Stomach smooth muscle (tissue), 2 donors: ENCODE data around the gene GDPD3.

Experiments used
- H3K27ac ChIP-seq: one replicate; pipeline ENCODE4 v1.7.0; 2013; ENCODE audit warnings: mild to moderate bottlenecking, low read length, inconsistent platforms
- H3K27me3 ChIP-seq, 2 donors: one replicate each; pipeline ENCODE4 v1.7.0; 2013; ENCODE audit warnings: low read length in 2 of 2; ENCODE audit not compliant: insufficient read depth in 2 of 2, control insufficient read depth in 1 of 2
- H3K36me3 ChIP-seq, 2 donors: one replicate each; pipeline ENCODE4 v1.7.0; 2013; ENCODE audit warnings: low read length in 2 of 2; ENCODE audit not compliant: control insufficient read depth in 2 of 2, insufficient read depth in 2 of 2
- H3K4me1 ChIP-seq: one replicate; pipeline ENCODE4 v1.7.0; 2013; ENCODE audit warnings: low read length; ENCODE audit not compliant: control insufficient read depth, insufficient read depth
- H3K4me3 ChIP-seq, 2 donors: one replicate each; pipeline ENCODE4 v1.7.0; 2013; ENCODE audit warnings: low read length in 2 of 2
- H3K9ac ChIP-seq, 2 donors: one replicate each; pipeline ENCODE4 v1.7.0; 2013; ENCODE audit warnings: low read length in 2 of 2, mild to moderate bottlenecking in 1 of 2
- H3K9me3 ChIP-seq, 2 donors: one replicate each; pipeline ENCODE4 v1.7.0; 2013; ENCODE audit warnings: low read length in 2 of 2; ENCODE audit not compliant: control insufficient read depth in 2 of 2
- donor health status: healthy.
- donor health status: Pancreatic carcinoma.

Gene GDPD3, protein sequence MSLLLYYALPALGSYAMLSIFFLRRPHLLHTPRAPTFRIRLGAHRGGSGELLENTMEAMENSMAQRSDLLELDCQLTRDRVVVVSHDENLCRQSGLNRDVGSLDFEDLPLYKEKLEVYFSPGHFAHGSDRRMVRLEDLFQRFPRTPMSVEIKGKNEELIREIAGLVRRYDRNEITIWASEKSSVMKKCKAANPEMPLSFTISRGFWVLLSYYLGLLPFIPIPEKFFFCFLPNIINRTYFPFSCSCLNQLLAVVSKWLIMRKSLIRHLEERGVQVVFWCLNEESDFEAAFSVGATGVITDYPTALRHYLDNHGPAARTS

GRCh38 chr16:30113031-30113710, at the start of gene GDPD3:
Gene GDPD3 (minus strand): TSS chr16:30113537. CDS start chr16:30113478, 59 bp downstream.
- peaks cover 18 to 29% of the 10 kb centered on the region in 2 donors for H3K36me3 ChIP-seq
- no peak within 1 kb of the TSS for H3K4me3 ChIP-seq
- H3K9me3 ChIP-seq: no peaks in the 10 kb centered on the region
- H3K4me1 ChIP-seq: peaks cover 5% of the 10 kb centered on the region
- H3K27me3 ChIP-seq: no peaks in the 10 kb centered on the region
- H3K27ac ChIP-seq: no peak within 1 kb of the TSS
- no peak within 1 kb of the TSS for H3K9ac ChIP-seq

GRCh38 chr16:30157214-30157613, 43.9 kb upstream of the GDPD3 start:
- Histone ChIP-seq H3K4me3 (no peak overlapping the region), H3K27ac (no peak overlapping the region), H3K36me3 (no peaks in the 10 kb centered on the region), H3K9ac (no peak overlapping the region), H3K27me3 (no peaks in the 10 kb centered on the region), H3K4me1 (no peaks in the 10 kb centered on the region), H3K9me3 (no peaks in the 10 kb centered on the region)

DNA sequence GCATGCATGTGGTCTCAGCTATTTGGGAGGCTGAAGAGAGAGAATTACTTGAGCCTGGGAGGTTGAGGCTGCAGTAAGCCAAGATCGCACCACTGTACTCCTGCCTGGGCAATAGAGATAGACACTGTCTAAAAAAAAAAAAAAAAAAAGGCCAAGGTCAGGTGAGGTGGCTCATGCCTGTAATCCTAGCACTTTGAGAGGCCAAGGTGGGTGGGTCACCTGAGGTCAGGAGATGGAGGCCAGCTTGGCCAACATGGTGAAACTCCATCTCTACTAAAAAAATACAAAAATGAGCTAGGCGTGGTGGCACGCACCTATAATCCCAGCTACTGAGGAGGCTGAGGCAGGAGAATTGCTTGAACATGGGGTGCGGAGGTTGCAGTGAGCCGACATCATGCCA, 41.9 kb upstream of the GDPD3 start:
- Histone ChIP-seq H3K36me3 (no peaks in the 10 kb centered on the region), H3K9ac (no peak overlapping the region), H3K4me1 (no peaks in the 10 kb centered on the region), H3K27me3 (no peaks in the 10 kb centered on the region), H3K4me3 (no peak overlapping the region), H3K9me3 (no peaks in the 10 kb centered on the region), H3K27ac (no peak overlapping the region)

GRCh38 chr16:30152517-30152916, 39.2 kb upstream of the GDPD3 start:
- H3K4me3 ChIP-seq: no peak overlapping the region
- H3K9ac ChIP-seq: no peak overlapping the region
- no peaks in the 10 kb centered on the region for H3K36me3 ChIP-seq
- no peak overlapping the region for H3K27ac ChIP-seq
- peaks cover 0 to 3% of the 10 kb centered on the region in 2 donors for H3K9me3 ChIP-seq
- H3K27me3 ChIP-seq: no peaks in the 10 kb centered on the region
- H3K4me1 ChIP-seq: no peaks in the 10 kb centered on the region

GRCh38 chr16:30151091-30151490, 37.8 kb upstream of the GDPD3 start:
- Histone ChIP-seq H3K27me3 (no peaks in the 10 kb centered on the region), H3K9me3 (peaks cover 0 to 3% of the 10 kb centered on the region in 2 donors), H3K27ac (no peak overlapping the region), H3K4me1 (no peaks in the 10 kb centered on the region), H3K4me3 (no peak overlapping the region), H3K9ac (no peak overlapping the region), H3K36me3 (no peaks in the 10 kb centered on the region)

DNA sequence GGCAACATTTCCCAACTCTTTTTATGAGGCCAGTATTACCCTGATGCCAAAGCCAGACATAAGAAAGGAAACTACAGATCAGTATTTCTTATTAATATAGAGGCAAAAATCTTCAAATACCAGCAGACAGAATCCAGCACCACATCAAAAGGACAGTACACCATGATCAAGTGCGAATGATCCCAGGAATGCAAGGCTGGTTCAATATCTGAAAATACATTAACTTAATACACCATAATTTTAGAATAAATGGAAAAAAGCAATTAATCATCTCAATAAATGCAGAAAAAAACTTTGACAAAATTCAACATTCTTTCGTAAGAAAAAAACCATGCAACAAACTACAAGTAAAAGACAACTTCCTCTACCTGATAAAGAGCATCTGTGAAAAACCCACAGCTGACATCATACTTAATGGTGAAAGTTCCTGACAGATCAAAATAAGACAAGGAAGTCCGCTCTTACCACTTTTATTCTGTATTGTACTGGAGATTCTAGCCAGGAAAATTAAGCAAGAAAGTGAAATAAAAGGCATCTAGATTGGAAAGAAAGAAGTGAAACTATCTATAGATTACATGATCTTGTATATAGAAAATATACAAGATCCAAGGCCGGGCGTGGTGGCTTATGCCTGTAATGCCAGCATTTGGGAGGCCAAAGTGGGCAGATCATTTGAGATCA, 36.1 kb upstream of the GDPD3 start:
- no peaks in the 10 kb centered on the region for H3K27me3 ChIP-seq
- H3K4me1 ChIP-seq: no peaks in the 10 kb centered on the region
- H3K9ac ChIP-seq: no peak overlapping the region
- H3K36me3 ChIP-seq: no peaks in the 10 kb centered on the region
- no peak overlapping the region for H3K4me3 ChIP-seq
- H3K9me3 ChIP-seq: peaks cover 0 to 3% of the 10 kb centered on the region in 2 donors
- H3K27ac ChIP-seq: no peak overlapping the region

DNA sequence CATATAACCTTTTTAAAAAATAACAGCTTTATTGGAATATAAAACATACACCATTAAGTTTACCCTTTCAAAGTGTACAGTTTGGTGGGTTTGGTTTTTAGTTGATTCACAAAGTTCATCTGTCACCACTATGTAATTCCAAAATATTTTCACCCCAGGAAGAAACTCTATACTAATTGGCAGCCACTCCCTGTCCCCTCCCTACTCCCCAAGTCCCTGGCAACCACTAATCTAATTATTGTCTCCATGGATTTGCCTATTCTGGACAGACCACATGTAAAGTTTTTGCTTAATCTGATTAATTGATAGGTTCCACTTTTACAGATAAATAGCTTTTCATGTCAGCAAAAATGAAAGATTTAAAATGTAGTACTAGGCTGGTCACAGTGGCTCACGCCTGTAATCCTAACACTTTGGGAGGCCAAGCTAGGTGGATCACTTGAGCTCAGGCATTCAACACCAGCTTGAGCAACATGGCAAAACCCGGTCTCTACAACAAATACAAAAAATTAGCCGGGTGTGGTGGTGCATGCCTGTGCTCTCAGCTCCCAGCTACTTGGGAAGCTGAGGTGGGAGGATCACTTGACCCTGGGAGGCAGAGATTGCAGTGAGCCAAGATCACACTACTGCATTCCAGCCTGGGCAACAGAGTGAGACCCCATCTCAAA, 34.6 kb upstream of the GDPD3 start:
- Histone ChIP-seq H3K9ac (no peak overlapping the region), H3K27me3 (no peaks in the 10 kb centered on the region), H3K36me3 (no peaks in the 10 kb centered on the region), H3K9me3 (peaks cover 0 to 3% of the 10 kb centered on the region in 2 donors), H3K4me3 (no peak overlapping the region), H3K4me1 (no peaks in the 10 kb centered on the region), H3K27ac (no peak overlapping the region)

DNA sequence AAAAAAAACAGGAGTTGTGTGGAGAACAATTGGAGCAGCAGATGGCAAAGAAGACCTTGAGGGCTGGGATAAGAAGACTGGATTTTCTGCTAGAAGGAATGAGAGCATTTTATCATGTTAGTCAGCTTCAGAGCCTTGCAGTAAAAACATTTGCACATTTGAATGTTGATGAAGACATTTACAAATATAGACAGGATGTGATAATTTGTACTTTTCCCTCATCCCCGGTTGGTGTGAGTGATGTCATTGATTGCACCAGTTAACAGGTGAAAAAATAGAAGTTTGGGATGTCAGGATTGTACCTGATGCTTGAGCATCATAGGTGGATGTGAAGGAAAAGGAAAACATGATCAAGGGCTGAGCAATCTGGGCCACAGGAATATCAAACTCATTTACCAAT, 32.3 kb upstream of the GDPD3 start:
- Histone ChIP-seq H3K9me3 (peaks cover 0 to 3% of the 10 kb centered on the region in 2 donors), H3K27ac (no peak overlapping the region), H3K4me3 (no peak overlapping the region), H3K36me3 (no peaks in the 10 kb centered on the region), H3K27me3 (no peaks in the 10 kb centered on the region), H3K4me1 (no peaks in the 10 kb centered on the region), H3K9ac (no peak overlapping the region)

GRCh38 chr16:30144917-30145316, 31.6 kb upstream of the GDPD3 start:
- H3K9ac ChIP-seq: no peak overlapping the region
- H3K9me3 ChIP-seq: peaks cover 0 to 3% of the 10 kb centered on the region in 2 donors
- H3K27me3 ChIP-seq: no peaks in the 10 kb centered on the region
- H3K4me3 ChIP-seq: no peak overlapping the region
- H3K4me1 ChIP-seq: no peaks in the 10 kb centered on the region
- no peaks in the 10 kb centered on the region for H3K36me3 ChIP-seq
- H3K27ac ChIP-seq: no peak overlapping the region

DNA sequence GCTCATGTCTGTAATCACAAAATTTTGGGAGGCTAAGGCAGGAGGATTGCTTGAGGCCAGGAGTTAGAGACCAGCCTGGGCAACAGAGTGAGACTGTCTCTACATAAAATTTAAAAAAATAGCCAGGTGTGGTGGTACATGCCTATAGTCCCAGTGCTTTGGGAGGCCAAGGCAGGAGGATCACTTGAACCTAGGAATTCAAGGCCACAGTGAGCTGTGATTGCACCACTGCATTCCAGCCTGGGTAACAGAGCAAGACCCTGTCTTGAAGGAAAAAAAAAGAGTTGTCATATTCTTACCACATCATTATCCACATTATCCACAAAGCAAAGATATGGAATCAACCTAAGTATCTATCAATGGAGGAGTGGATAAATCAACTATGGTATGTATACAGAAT, 30.7 kb upstream of the GDPD3 start:
- Histone ChIP-seq H3K9me3 (no peaks in the 10 kb centered on the region), H3K9ac (no peak overlapping the region), H3K27ac (no peak overlapping the region), H3K27me3 (no peaks in the 10 kb centered on the region), H3K4me1 (no peaks in the 10 kb centered on the region), H3K4me3 (no peak overlapping the region), H3K36me3 (no peaks in the 10 kb centered on the region)
